ENCODE data around the gene PTPRE.
A peak's percentile ranks its signal among the peaks of the same experiment; 100 is the strongest.

Gene PTPRE

DNA sequence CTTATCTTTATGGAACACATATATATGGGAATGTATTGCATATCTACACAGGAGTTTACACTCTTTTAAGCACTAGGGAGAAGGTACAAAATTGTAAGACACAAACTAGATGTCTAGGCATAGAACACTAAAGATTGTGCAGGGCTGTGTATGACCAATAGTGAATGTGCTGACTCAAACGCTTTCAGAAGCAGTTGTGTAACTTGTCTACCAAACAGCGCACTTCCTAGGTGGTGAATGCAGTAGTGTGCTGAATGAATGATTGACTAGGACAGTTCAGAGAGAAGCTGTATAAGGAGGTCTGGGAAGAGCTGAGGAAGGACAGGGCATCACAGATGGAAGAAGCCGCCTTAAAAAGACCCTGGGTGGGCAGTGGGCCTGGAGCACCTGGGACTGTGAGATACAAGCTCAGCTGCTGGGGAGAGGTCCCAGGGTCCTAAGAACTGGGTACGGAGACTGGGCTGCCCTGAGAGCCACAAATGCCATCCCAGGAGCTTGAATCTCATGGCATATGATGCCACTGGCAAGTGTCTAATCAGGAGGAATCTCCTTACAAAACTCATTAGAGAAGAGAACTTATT is 28.3 kb upstream of the PTPRE start:
- H3K4me3 ChIP-seq (ENCODE audit: low read depth, low read length), result no peak overlapping the region
- no peak for TF ChIP-seq POLR2A (IDR thresholded peaks at IDR 0.05; ENCODE audit: extremely low read depth, insufficient read length)
- TF ChIP-seq, protein P1, sequence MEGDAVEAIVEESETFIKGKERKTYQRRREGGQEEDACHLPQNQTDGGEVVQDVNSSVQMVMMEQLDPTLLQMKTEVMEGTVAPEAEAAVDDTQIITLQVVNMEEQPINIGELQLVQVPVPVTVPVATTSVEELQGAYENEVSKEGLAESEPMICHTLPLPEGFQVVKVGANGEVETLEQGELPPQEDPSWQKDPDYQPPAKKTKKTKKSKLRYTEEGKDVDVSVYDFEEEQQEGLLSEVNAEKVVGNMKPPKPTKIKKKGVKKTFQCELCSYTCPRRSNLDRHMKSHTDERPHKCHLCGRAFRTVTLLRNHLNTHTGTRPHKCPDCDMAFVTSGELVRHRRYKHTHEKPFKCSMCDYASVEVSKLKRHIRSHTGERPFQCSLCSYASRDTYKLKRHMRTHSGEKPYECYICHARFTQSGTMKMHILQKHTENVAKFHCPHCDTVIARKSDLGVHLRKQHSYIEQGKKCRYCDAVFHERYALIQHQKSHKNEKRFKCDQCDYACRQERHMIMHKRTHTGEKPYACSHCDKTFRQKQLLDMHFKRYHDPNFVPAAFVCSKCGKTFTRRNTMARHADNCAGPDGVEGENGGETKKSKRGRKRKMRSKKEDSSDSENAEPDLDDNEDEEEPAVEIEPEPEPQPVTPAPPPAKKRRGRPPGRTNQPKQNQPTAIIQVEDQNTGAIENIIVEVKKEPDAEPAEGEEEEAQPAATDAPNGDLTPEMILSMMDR (IDR thresholded peaks at IDR 0.05; ENCODE audit: low read depth, low read length), result no peak
- TF ChIP-seq, protein P2, sequence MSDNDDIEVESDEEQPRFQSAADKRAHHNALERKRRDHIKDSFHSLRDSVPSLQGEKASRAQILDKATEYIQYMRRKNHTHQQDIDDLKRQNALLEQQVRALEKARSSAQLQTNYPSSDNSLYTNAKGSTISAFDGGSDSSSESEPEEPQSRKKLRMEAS (IDR thresholded peaks at IDR 0.05; ENCODE audit: low read depth, low read length), result no peak
- TF ChIP-seq MYC (IDR thresholded peaks at IDR 0.05; ENCODE audit: low read depth, low read length), result no peak
- no peak for DNase-seq (ENCODE audit: low read depth)

DNA sequence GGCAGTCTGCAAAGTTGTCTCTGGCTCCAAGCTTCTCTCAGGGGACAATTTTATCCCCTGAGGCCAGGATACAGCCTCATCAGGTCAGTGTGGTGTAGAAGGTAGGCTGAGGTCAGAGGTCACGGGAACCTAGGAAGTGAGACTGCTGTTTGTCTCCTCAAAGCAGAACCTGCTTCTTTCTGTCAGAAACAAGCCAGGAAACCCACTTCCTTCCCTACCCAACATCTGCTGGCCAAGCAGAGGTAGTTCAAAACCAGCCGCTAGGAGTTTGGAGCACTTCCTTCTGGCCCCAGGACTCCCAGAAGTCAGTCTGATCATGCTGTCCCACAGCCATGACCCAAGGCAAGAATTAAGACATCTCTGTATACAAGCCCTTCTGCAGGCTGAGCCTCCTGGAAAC is 26.3 kb upstream of the PTPRE start:
- DNase-seq (ENCODE audit: low read depth), result peak; percentile 82
- H3K4me3 ChIP-seq (ENCODE audit: low read depth, low read length), result no peak overlapping the region
- TF ChIP-seq, protein P2 (IDR thresholded peaks at IDR 0.05; ENCODE audit: low read depth, low read length), result 0 out of 2 replicates have a peak, but pooled peaks have one; percentile 18
- TF ChIP-seq, protein P1 (IDR thresholded peaks at IDR 0.05; ENCODE audit: low read depth, low read length), result no peak

DNA sequence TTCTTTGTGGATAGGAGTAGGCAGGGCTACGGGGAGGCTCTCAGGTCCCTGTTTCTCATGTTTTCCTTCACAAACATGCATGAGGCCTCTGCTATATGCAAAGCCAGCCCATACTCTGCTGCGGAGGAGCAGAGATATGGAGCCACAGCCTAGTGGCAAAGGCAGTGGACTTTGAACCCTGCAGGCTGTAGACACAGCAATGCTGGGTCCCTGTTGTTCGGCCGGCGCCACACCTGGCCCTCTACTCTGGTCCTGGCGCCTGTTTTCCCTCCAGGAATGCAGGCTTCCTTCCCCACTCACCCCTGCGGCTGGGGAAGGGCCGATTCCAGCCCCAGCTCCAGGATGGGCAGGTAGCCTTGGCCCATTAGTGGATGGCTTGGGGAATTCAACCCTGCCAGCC is 25.6 kb upstream of the PTPRE start:
- H3K4me3 ChIP-seq (ENCODE audit: low read depth, low read length), result no peak overlapping the region
- DNase-seq (ENCODE audit: low read depth), result no peak
- TF ChIP-seq MYC (IDR thresholded peaks at IDR 0.05; ENCODE audit: low read depth, low read length) (no peak), POLR2A (IDR thresholded peaks at IDR 0.05; ENCODE audit: extremely low read depth, insufficient read length) (no peak)
- TF ChIP-seq, protein P1 (IDR thresholded peaks at IDR 0.05; ENCODE audit: low read depth, low read length), result no peak
- TF ChIP-seq, protein P2 (IDR thresholded peaks at IDR 0.05; ENCODE audit: low read depth, low read length), result no peak

DNA sequence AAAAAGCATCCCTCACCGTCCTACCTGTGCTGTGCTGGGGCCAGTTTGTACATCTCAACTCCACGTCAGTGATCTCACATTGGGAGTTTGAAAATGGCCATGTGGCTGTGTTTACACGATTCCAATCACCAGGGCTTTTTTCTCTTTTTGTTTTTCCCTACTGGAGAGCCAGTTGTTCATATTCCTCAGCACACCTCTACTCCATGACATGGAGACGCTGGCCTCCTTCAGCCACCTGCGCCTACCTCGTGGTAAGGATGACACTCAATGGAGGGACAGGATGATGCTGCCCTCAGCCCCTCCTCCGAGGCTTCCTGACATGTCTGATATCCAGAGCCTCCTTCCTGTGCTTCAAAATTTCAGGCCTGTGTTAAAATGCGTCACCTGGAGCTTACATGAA is 24.5 kb upstream of the PTPRE start:
- no peak for DNase-seq (ENCODE audit: low read depth)
- H3K4me3 ChIP-seq (ENCODE audit: low read depth, low read length), result no peak overlapping the region
- TF ChIP-seq, protein P1 (IDR thresholded peaks at IDR 0.05; ENCODE audit: low read depth, low read length), result no peak
- TF ChIP-seq POLR2A (IDR thresholded peaks at IDR 0.05; ENCODE audit: extremely low read depth, insufficient read length) (no peak), MYC (IDR thresholded peaks at IDR 0.05; ENCODE audit: low read depth, low read length) (no peak)
- TF ChIP-seq, protein P2 (IDR thresholded peaks at IDR 0.05; ENCODE audit: low read depth, low read length), result no peak

DNA sequence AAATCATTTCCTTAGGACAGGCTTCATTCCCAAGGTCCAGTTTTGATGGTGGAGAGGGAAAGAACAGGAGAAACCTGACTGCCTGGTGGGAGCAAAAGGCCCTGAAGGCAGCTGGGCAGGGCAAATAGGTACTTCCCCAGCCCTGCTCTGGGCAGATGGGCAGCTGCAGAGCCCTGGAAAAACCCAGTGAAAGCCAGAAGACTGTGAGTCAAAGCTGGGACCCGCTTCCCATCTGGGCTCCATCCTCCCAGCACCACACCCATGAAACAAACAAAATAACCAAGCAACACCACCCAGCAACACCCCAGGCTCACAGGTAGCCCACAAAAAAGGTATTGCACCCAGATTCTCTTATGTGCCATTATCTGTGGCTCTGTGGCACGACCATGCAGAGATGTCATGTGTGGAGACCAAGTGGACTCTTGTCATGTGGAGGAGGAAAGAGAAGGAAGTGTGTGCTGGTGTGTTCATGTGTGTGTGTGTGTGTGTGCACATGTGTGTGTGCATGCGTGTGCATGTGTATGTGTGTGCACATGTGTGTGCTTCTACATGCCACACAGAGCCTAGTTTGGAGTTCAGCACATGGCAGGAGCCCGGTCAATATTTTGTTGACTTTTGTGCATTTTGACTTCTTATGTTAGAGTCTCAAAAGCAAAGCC is 24.0 kb upstream of the PTPRE start:
- TF ChIP-seq MYC (IDR thresholded peaks at IDR 0.05; ENCODE audit: low read depth, low read length) (no peak), POLR2A (IDR thresholded peaks at IDR 0.05; ENCODE audit: extremely low read depth, insufficient read length) (no peak)
- TF ChIP-seq, protein P1 (IDR thresholded peaks at IDR 0.05; ENCODE audit: low read depth, low read length), result no peak
- TF ChIP-seq, protein P2 (IDR thresholded peaks at IDR 0.05; ENCODE audit: low read depth, low read length), result no peak
- no peak overlapping the region for H3K4me3 ChIP-seq (ENCODE audit: low read depth, low read length)
- DNase-seq (ENCODE audit: low read depth), result no peak
